WTC11 (cell line): ENCODE data around the gene PLPP2. TPM values are rescaled to one million over a fixed set of nuclear protein-coding genes. Genes with fewer than 3 reads are reported as not detected.

Experiments used
- ARID4B ChIP-seq: sonication (generic); formaldehyde crosslinking; IDR thresholded peaks from 2 replicates; pipeline ENCODE4 v1.8.0; 2023; ENCODE audit warnings: missing genetic modification reagents, mild to moderate bottlenecking, borderline replicate concordance
- ELF4 ChIP-seq: sonication (generic); formaldehyde crosslinking; IDR thresholded peaks from 2 replicates; pipeline ENCODE4 v1.8.1; 2022; ENCODE audit warnings: low read depth, mild to moderate bottlenecking, moderate library complexity, missing genetic modification reagents
- EMX1 ChIP-seq: fragments of 250-450 bp; sonication (Bioruptor Pico); IDR thresholded peaks from 2 replicates; pipeline ENCODE4 v1.8.0; 2021; ENCODE audit warnings: mild to moderate bottlenecking
- ETV6 ChIP-seq: sonication (generic); formaldehyde crosslinking; IDR thresholded peaks from 2 replicates; pipeline ENCODE4 v1.8.1; 2022; ENCODE audit warnings: mild to moderate bottlenecking, missing genetic modification reagents
- FOXJ3 ChIP-seq: sonication (generic); formaldehyde crosslinking; IDR thresholded peaks from 2 replicates; pipeline ENCODE4 v1.9.0; 2021; ENCODE audit warnings: missing genetic modification reagents, mild to moderate bottlenecking, borderline replicate concordance
- FOXP1 ChIP-seq: sonication (generic); formaldehyde crosslinking; IDR thresholded peaks from 2 replicates; pipeline ENCODE4 v1.8.0; 2022; ENCODE audit warnings: missing genetic modification reagents, mild to moderate bottlenecking, moderate library complexity, borderline replicate concordance
- HMGA2 ChIP-seq: fragments of 250-450 bp; sonication (Bioruptor Pico); IDR thresholded peaks from 2 replicates; pipeline ENCODE4 v1.4.0; 2021; ENCODE audit warnings: mild to moderate bottlenecking, moderate library complexity
- HMGXB4 ChIP-seq: sonication (generic); formaldehyde crosslinking; IDR thresholded peaks from 2 replicates; pipeline ENCODE4 v1.8.1; 2023; ENCODE audit warnings: mild to moderate bottlenecking, moderate library complexity, missing genetic modification reagents
- JAZF1 ChIP-seq: fragments of 250-450 bp; sonication (Bioruptor Pico); IDR thresholded peaks from 2 replicates; pipeline ENCODE4 v1.9.0; 2021; ENCODE audit warnings: moderate library complexity, mild to moderate bottlenecking, inconsistent platforms
- KAT7 ChIP-seq: sonication (generic); formaldehyde crosslinking; IDR thresholded peaks from 2 replicates; pipeline ENCODE4 v1.8.1; 2023; ENCODE audit warnings: missing genetic modification reagents, mild to moderate bottlenecking, borderline replicate concordance
- NR2C2 ChIP-seq: sonication (generic); formaldehyde crosslinking; IDR thresholded peaks from 2 replicates; pipeline ENCODE4 v1.8.0; 2022; ENCODE audit warnings: mild to moderate bottlenecking, missing genetic modification reagents
- PREB ChIP-seq: sonication (generic); formaldehyde crosslinking; IDR thresholded peaks from 2 replicates; pipeline ENCODE4 v1.8.1; 2022; ENCODE audit warnings: mild to moderate bottlenecking, missing genetic modification reagents, moderate library complexity, borderline replicate concordance
- ZNF121 ChIP-seq: sonication (generic); formaldehyde crosslinking; IDR thresholded peaks from 2 replicates; pipeline ENCODE4 v1.8.0; 2023; ENCODE audit warnings: missing genetic modification reagents
- ZNF219 ChIP-seq: sonication (generic); formaldehyde crosslinking; IDR thresholded peaks from 2 replicates; pipeline ENCODE4 v1.8.0; 2023; ENCODE audit warnings: missing genetic modification reagents, mild to moderate bottlenecking, borderline replicate concordance
- ZNF263 ChIP-seq: sonication (generic); formaldehyde crosslinking; IDR thresholded peaks from 2 replicates; pipeline ENCODE4 v1.8.1; 2022; ENCODE audit warnings: low read depth, mild to moderate bottlenecking, moderate library complexity, missing genetic modification reagents
- ZNF317 ChIP-seq: sonication (generic); formaldehyde crosslinking; IDR thresholded peaks from 2 replicates; pipeline ENCODE4 v1.8.1; 2023; ENCODE audit warnings: low read depth, mild to moderate bottlenecking, moderate library complexity, missing genetic modification reagents, borderline replicate concordance
- ZNF512 ChIP-seq: sonication (generic); formaldehyde crosslinking; IDR thresholded peaks from 2 replicates; pipeline ENCODE4 v1.8.1; 2022; ENCODE audit warnings: missing genetic modification reagents, borderline replicate concordance
- total RNA-seq: library from RNA; stranded (reverse); gene quantifications from 3 replicates; pipeline ENCODE4 v1.2.3, GENCODE V29; 2021
- TF ChIP-seq, protein P1 (sequence below): sonication (generic); formaldehyde crosslinking; IDR thresholded peaks from 2 replicates; pipeline ENCODE4 v1.8.0; 2022; ENCODE audit warnings: missing genetic modification reagents
- TF ChIP-seq, protein P2 (sequence below): sonication (generic); formaldehyde crosslinking; IDR thresholded peaks from 2 replicates; pipeline ENCODE4 v1.8.1; 2023; ENCODE audit warnings: mild to moderate bottlenecking, missing genetic modification reagents
- TF ChIP-seq, protein P3 (sequence below): sonication (generic); formaldehyde crosslinking; IDR thresholded peaks from 2 replicates; pipeline ENCODE4 v1.8.1; 2023; ENCODE audit warnings: mild to moderate bottlenecking, missing genetic modification reagents, moderate library complexity
- TF ChIP-seq, protein P4 (sequence below): sonication (generic); formaldehyde crosslinking; IDR thresholded peaks from 2 replicates; pipeline ENCODE4 v1.8.1; 2023; ENCODE audit warnings: mild to moderate bottlenecking, missing genetic modification reagents

The PLPP2 gene
- total RNA-seq, 1 experiment from 2014 or later: 78.7 TPM

DNA sequence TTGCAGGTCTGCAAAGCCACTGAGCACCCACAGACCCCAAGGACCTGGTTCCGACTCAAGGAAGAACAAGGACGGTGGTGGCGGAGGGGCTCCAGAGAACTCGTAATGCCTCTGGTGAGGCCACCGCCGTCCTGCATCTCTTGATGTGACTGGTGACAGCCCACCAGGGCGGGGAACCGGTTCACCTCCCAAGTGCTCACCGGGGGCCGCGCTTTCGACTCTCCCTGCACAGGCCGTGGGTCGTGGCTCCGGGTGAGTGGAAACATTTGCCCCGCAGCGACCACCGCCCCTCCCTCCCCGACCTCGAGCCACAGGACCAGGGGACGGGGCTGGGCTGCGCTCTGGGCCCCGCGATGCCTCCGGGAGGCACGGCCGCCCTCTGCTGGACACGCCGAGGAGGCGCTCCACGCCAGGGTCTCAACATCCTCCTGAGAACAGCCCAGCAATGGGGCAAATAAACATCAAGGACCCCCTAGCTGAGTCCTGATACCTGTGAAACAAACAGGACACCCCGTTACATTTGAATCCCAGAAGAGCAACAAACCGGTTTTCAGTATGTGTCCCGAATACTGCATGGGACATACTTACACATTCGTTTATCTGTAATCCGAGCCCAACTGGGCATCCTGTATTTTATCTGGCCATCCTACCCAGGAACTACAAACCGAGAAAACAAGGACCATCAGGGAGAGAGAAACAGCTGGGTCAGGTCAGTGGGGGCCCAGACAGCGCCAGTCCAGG is 3.9 kb upstream of the PLPP2 start (continued):
- TF ChIP-seq ARID4B (no peak), PREB (no peak), FOXJ3 (no peak), ZNF263 (CRISPR knock-in tag) (0 out of 2 replicates have a peak, but pooled peaks have one; percentile 38), JAZF1 (CRISPR knock-in tag) (no peak), HMGXB4 (peak; percentile 67; the same call in 1 of the 2 replicates), ELF4 (CRISPR knock-in tag) (no peak), FOXP1 (CRISPR knock-in tag) (peak; percentile 6; the same call in 1 of the 2 replicates), HMGA2 (no peak), ZNF121 (no peak), NR2C2 (CRISPR knock-in tag) (no peak), EMX1 (CRISPR knock-in tag) (no peak), KAT7 (CRISPR knock-in tag) (0 out of 2 replicates have a peak, but pooled peaks have one; percentile 43), ZNF219 (no peak), ZNF512 (CRISPR knock-in tag) (no peak), ETV6 (CRISPR knock-in tag) (no peak), ZNF317 (no peak)
- TF ChIP-seq, protein P1, sequence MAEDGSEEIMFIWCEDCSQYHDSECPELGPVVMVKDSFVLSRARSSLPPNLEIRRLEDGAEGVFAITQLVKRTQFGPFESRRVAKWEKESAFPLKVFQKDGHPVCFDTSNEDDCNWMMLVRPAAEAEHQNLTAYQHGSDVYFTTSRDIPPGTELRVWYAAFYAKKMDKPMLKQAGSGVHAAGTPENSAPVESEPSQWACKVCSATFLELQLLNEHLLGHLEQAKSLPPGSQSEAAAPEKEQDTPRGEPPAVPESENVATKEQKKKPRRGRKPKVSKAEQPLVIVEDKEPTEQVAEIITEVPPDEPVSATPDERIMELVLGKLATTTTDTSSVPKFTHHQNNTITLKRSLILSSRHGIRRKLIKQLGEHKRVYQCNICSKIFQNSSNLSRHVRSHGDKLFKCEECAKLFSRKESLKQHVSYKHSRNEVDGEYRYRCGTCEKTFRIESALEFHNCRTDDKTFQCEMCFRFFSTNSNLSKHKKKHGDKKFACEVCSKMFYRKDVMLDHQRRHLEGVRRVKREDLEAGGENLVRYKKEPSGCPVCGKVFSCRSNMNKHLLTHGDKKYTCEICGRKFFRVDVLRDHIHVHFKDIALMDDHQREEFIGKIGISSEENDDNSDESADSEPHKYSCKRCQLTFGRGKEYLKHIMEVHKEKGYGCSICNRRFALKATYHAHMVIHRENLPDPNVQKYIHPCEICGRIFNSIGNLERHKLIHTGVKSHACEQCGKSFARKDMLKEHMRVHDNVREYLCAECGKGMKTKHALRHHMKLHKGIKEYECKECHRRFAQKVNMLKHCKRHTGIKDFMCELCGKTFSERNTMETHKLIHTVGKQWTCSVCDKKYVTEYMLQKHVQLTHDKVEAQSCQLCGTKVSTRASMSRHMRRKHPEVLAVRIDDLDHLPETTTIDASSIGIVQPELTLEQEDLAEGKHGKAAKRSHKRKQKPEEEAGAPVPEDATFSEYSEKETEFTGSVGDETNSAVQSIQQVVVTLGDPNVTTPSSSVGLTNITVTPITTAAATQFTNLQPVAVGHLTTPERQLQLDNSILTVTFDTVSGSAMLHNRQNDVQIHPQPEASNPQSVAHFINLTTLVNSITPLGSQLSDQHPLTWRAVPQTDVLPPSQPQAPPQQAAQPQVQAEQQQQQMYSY: no peak
- TF ChIP-seq, protein P2, sequence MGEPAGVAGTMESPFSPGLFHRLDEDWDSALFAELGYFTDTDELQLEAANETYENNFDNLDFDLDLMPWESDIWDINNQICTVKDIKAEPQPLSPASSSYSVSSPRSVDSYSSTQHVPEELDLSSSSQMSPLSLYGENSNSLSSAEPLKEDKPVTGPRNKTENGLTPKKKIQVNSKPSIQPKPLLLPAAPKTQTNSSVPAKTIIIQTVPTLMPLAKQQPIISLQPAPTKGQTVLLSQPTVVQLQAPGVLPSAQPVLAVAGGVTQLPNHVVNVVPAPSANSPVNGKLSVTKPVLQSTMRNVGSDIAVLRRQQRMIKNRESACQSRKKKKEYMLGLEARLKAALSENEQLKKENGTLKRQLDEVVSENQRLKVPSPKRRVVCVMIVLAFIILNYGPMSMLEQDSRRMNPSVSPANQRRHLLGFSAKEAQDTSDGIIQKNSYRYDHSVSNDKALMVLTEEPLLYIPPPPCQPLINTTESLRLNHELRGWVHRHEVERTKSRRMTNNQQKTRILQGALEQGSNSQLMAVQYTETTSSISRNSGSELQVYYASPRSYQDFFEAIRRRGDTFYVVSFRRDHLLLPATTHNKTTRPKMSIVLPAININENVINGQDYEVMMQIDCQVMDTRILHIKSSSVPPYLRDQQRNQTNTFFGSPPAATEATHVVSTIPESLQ: no peak
- TF ChIP-seq, protein P3, sequence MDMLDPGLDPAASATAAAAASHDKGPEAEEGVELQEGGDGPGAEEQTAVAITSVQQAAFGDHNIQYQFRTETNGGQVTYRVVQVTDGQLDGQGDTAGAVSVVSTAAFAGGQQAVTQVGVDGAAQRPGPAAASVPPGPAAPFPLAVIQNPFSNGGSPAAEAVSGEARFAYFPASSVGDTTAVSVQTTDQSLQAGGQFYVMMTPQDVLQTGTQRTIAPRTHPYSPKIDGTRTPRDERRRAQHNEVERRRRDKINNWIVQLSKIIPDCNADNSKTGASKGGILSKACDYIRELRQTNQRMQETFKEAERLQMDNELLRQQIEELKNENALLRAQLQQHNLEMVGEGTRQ (CRISPR knock-in tag): 0 out of 2 replicates have a peak, but pooled peaks have one; percentile 27
- TF ChIP-seq, protein P4, sequence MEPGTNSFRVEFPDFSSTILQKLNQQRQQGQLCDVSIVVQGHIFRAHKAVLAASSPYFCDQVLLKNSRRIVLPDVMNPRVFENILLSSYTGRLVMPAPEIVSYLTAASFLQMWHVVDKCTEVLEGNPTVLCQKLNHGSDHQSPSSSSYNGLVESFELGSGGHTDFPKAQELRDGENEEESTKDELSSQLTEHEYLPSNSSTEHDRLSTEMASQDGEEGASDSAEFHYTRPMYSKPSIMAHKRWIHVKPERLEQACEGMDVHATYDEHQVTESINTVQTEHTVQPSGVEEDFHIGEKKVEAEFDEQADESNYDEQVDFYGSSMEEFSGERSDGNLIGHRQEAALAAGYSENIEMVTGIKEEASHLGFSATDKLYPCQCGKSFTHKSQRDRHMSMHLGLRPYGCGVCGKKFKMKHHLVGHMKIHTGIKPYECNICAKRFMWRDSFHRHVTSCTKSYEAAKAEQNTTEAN: no peak
